OCI-LY7 (cell line): ENCODE data around the gene IL21R. TPM values are rescaled to one million over a fixed set of nuclear protein-coding genes. Genes with fewer than 3 reads are reported as not detected.

ENCODE experiments used
- BruUV-seq: library from RNA; stranded (reverse); fragments of 400-500 nt; replicated peaks from 2 replicates; lab custom pipeline; 2021; lab: Mats Ljungman, UMichigan
- CTCF ChIA-PET: fragments of 300-600 bp; sonication (Branson Sonifier 250); formaldehyde crosslinking; loops from one replicate; lab custom pipeline; 2022; ENCODE audit warnings: antibody characterized with exemption; ENCODE audit not compliant: unreplicated experiment; lab: Charles Lee
- POLR2A ChIA-PET: fragments of 300-600 bp; sonication (Branson Sonifier 250); formaldehyde crosslinking; loops from one replicate; lab custom pipeline; 2022; ENCODE audit warnings: antibody characterized with exemption; lab: Charles Lee
- DNase-seq: peaks from one replicate; pipeline ENCODE4 v3.0.0-alpha.2; 2015; ENCODE audit warnings: low spot score
- H2AFZ ChIP-seq: fragments of 200-600 bp; sonication (generic), shearing (Covaris generic); 2 replicates; pipeline ENCODE4 v1.6.1; 2014; ENCODE audit warnings: mild to moderate bottlenecking, antibody characterized with exemption, low read length, moderate library complexity
- H3K27ac ChIP-seq: fragments of 200-600 bp; sonication (generic); 2 replicates; pipeline ENCODE4 v1.5.1; 2014; ENCODE audit warnings: mixed run types, low read depth, mild to moderate bottlenecking, moderate library complexity, low read length, inconsistent platforms; ENCODE audit not compliant: poor library complexity, severe bottlenecking
- H3K36me3 ChIP-seq: fragments of 200-600 bp; sonication (generic); 2 replicates; pipeline ENCODE4 v1.6.1; 2014; ENCODE audit warnings: mild to moderate bottlenecking, antibody characterized with exemption, low read length, moderate library complexity, mixed read lengths; ENCODE audit not compliant: insufficient read depth
- H3K4me1 ChIP-seq: fragments of 200-600 bp; sonication (generic); 2 replicates; pipeline ENCODE4 v1.5.1; 2014; ENCODE audit warnings: mild to moderate bottlenecking, low read length; ENCODE audit not compliant: insufficient read depth, poor library complexity, severe bottlenecking
- H3K4me2 ChIP-seq: fragments of 200-600 bp; sonication (generic); 2 replicates; pipeline ENCODE4 v1.6.1; 2014; ENCODE audit warnings: mild to moderate bottlenecking, low read length
- H3K4me3 ChIP-seq: fragments of 200-600 bp; sonication (generic); 2 replicates; pipeline ENCODE4 v1.5.1; 2014; ENCODE audit warnings: mild to moderate bottlenecking, low read depth, low read length; ENCODE audit not compliant: poor library complexity, severe bottlenecking
- H3K79me2 ChIP-seq: fragments of 200-600 bp; sonication (generic); 2 replicates; pipeline ENCODE4 v1.6.1; 2016; ENCODE audit warnings: low read depth, mild to moderate bottlenecking, low read length, moderate library complexity, mixed read lengths; ENCODE audit not compliant: insufficient read depth
- H3K9me2 ChIP-seq: fragments of 200-600 bp; sonication (generic); 2 replicates; pipeline ENCODE4 v1.6.1; 2016; ENCODE audit warnings: mild to moderate bottlenecking, low read length, mixed read lengths; ENCODE audit not compliant: insufficient read depth
- H3K9me3 ChIP-seq: fragments of 200-600 bp; sonication (generic); 2 replicates; pipeline ENCODE4 v1.6.1; 2014; ENCODE audit warnings: mild to moderate bottlenecking, mixed run types, low read length, mixed read lengths
- H4K20me1 ChIP-seq: fragments of 200-600 bp; sonication (generic); 2 replicates; pipeline ENCODE4 v1.6.1; 2014; ENCODE audit warnings: mild to moderate bottlenecking, antibody characterized with exemption, low read length, moderate library complexity, mixed read lengths; ENCODE audit not compliant: insufficient read depth
- EZH2phosphoT487 ChIP-seq: fragments of 200-600 bp; sonication (generic); IDR thresholded peaks from 2 replicates; pipeline ENCODE4 v1.6.1; 2018; ENCODE audit warnings: low read depth, borderline replicate concordance, mild to moderate bottlenecking, mixed run types, antibody characterized with exemption, low read length, moderate library complexity, mixed read lengths
- intact Hi-C: fragments of 100-400 bp; cut with micrococcal nuclease; formaldehyde crosslinking; loops from one replicate; pipeline ENCODE4 v1.10.0; 2022; ENCODE audit not compliant: unreplicated experiment
- total RNA-seq, 2 experiments: library from RNA; depleted of rRNA in 1 of 2; stranded (reverse); fragments of >200 nt in 1 of 2; shearing (Covaris generic) in 1 of 2; gene quantifications; 2 replicates each; pipeline ENCODE4 v1.2.3, GENCODE V29; 2014 to 2022
- TF ChIP-seq, protein P1 (sequence below): fragments of 200-600 bp; sonication (generic); conservative IDR thresholded peaks from 2 replicates; pipeline ENCODE4 v1.5.1; 2014; ENCODE audit warnings: mild to moderate bottlenecking, antibody characterized with exemption, low read length, moderate library complexity, mixed read lengths

The IL21R gene
- total RNA-seq, 2 experiments from 2014 or later = 10.0 to 47.0 TPM

DNA sequence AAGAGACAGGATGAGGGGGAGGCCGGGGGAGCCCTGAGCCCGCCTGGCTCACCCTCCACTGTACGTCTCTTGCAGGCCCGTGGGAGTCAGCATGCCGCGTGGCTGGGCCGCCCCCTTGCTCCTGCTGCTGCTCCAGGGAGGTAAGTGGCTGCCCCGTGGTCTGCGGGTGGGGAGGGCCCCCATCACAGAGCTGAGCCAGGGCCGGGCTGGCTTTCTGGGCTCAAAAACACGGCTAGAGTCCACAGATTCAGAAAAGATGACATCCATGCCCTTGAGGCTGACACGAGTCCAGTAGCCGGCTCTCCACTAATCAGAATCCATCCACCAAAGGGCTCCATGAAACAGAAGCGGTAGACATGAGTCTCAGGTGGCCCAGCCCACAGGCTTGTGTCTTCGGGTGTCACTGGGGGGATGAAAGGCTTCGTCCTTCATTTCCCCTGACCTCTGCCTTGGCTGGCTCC, 28.0 kb downstream of the IL21R start:
- Histone ChIP-seq H3K79me2 (peaks cover 7% of the 10 kb centered on the region; the same call in 1 of the 2 replicates), H3K9me2 (no peaks in the 10 kb centered on the region), H4K20me1 (no peaks in the 10 kb centered on the region), H3K4me3 (peak overlapping the region; percentile 0), H3K27ac (peak overlapping the region; percentile 40), H3K9me3 (no peaks in the 10 kb centered on the region), H3K4me1 (peaks cover 75% of the 10 kb centered on the region), H3K36me3 (peaks cover 25% of the 10 kb centered on the region; the same call in 1 of the 2 replicates), H3K4me2 (peak overlapping the region; percentile 60), H2AFZ (no peak overlapping the region)
- POLR2A ChIA-PET = interaction anchor here (1.9 kb wide), 1 partner anchor 26 kb away, joined by 5 read pairs; no protein-coding TSS in a partner anchor
- TF ChIP-seq, protein P1, sequence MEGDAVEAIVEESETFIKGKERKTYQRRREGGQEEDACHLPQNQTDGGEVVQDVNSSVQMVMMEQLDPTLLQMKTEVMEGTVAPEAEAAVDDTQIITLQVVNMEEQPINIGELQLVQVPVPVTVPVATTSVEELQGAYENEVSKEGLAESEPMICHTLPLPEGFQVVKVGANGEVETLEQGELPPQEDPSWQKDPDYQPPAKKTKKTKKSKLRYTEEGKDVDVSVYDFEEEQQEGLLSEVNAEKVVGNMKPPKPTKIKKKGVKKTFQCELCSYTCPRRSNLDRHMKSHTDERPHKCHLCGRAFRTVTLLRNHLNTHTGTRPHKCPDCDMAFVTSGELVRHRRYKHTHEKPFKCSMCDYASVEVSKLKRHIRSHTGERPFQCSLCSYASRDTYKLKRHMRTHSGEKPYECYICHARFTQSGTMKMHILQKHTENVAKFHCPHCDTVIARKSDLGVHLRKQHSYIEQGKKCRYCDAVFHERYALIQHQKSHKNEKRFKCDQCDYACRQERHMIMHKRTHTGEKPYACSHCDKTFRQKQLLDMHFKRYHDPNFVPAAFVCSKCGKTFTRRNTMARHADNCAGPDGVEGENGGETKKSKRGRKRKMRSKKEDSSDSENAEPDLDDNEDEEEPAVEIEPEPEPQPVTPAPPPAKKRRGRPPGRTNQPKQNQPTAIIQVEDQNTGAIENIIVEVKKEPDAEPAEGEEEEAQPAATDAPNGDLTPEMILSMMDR = no peak
- no peak for TF ChIP-seq EZH2phosphoT487
- intact Hi-C loops = no loop called here
- no peak for DNase-seq
- CTCF ChIA-PET = no interaction called here
- no TSS peak for BruUV-seq

DNA sequence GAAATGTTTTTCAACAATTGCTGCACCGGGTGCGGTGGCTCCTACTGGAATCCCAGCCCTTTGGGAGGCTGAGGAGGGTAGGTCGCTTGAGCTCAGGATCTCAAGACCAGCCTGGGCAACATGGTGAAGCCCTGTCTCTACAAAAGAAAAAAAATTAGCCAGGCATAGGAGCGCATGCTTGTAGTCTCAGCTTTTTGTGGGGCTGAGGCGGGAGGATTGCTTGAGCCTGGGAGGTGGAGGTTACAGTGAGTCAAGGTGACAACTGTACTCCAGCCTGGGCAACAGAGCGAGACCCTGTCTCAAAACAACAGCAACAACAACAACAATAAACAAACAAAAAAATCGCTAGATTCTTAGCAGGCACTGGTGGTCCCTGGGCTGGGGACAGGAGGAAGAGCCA, 28.5 kb downstream of the IL21R start:
- peak overlapping the region; percentile 40 for H3K27ac ChIP-seq
- intact Hi-C loops = no loop called here
- no peaks in the 10 kb centered on the region for H4K20me1 ChIP-seq
- peaks cover 74% of the 10 kb centered on the region for H3K4me1 ChIP-seq
- no peak overlapping the region for H2AFZ ChIP-seq
- H3K79me2 ChIP-seq = peaks cover 7% of the 10 kb centered on the region; the same call in 1 of the 2 replicates
- peaks cover 26% of the 10 kb centered on the region; the same call in 1 of the 2 replicates for H3K36me3 ChIP-seq
- no peak for TF ChIP-seq EZH2phosphoT487
- BruUV-seq = no TSS peak
- no peaks in the 10 kb centered on the region for H3K9me2 ChIP-seq
- no peaks in the 10 kb centered on the region for H3K9me3 ChIP-seq
- peak overlapping the region; percentile 60 for H3K4me2 ChIP-seq
- peak overlapping the region; percentile 0 for H3K4me3 ChIP-seq
- POLR2A ChIA-PET = interaction anchor here (1.9 kb wide), 1 partner anchor 26 kb away, joined by 5 read pairs; no protein-coding TSS in a partner anchor
- CTCF ChIA-PET = no interaction called here
- DNase-seq = no peak

DNA sequence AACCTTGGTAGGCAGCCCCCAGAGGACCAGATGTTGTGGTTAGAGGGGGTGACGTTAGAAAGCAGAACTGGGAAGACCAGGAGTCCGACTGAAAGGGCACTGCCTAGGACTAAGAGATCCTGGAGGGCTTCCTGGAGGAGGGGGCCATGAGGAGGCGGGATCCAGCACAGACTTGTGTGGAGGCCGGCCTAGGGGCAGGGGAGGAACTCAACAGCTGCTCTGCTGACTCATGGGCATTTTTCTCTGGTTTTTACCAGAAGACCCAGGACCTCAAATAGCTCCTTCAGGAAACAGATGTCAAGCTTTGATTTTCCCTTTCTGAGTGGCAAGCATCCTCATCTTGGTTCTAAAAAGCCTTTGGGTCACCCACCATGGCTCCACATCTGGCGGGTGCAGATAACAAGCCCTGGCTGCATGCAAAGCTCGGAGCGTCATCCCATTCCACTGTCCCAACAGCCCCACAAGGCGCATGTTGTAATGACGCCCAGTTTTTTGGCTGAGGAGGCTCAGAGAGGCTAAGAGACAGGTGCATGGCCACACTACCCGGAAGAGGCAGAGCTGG, 29.0 kb downstream of the IL21R start:
- intact Hi-C loops = no loop called here
- no peaks in the 10 kb centered on the region for H3K9me3 ChIP-seq
- no TSS peak for BruUV-seq
- peaks cover 69% of the 10 kb centered on the region for H3K4me1 ChIP-seq
- no peaks in the 10 kb centered on the region for H3K9me2 ChIP-seq
- H3K4me2 ChIP-seq = peak overlapping the region; percentile 60
- POLR2A ChIA-PET = interaction anchor here (0.7 to 1.9 kb wide), 2 partner anchors 27 to 52 kb away, joined by 4 to 5 read pairs; no protein-coding TSS in a partner anchor
- H4K20me1 ChIP-seq = no peaks in the 10 kb centered on the region
- H3K79me2 ChIP-seq = peaks cover 7% of the 10 kb centered on the region; the same call in 1 of the 2 replicates
- CTCF ChIA-PET = interaction anchor here (0.6 kb wide), 2 partner anchors 16 to 228 kb away, joined by 3 to 4 read pairs; partner anchors contain the start of gene KDM8
- no peak for TF ChIP-seq EZH2phosphoT487
- TF ChIP-seq, protein P1 = no peak
- H3K27ac ChIP-seq = peak overlapping the region; percentile 12
- peaks cover 28% of the 10 kb centered on the region; the same call in 1 of the 2 replicates for H3K36me3 ChIP-seq
- H2AFZ ChIP-seq = no peak overlapping the region
- peak; percentile 70 for DNase-seq
- H3K4me3 ChIP-seq = peak overlapping the region; percentile 0
